Ramos (cell line): Measurements from ENCODE around the gene MAGOHB.
"Not testable (repeated sequence)": the region's sequence is repeated elsewhere in the genome, so short reads cannot be mapped to it uniquely, and the experiment has no call there.

ENCODE experiments used
- in situ Hi-C: fragments of 300-500 bp; cut with MboI; formaldehyde crosslinking; loops from one replicate; pipeline ENCODE4 v1.14.3; 2022; ENCODE audit warnings: low sequenced_read_pairs; ENCODE audit not compliant: unreplicated experiment

Gene MAGOHB

DNA sequence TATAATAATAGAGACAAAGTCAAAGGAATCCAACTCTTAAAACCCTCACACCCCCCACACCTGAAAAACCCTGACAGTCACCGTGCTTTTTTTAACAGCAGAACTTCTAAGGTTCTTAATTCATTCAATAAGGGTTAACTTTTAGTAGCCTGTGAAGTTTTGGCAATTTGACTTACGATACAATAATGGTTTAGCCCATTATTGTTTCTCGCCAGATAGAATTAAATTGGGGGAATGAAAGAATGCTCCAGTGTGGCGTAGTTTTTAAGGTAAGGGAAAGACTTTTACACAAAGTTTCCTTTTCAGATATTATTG is 604 bp upstream of the MAGOHB start:
- in situ Hi-C loops, result no loop called here

DNA sequence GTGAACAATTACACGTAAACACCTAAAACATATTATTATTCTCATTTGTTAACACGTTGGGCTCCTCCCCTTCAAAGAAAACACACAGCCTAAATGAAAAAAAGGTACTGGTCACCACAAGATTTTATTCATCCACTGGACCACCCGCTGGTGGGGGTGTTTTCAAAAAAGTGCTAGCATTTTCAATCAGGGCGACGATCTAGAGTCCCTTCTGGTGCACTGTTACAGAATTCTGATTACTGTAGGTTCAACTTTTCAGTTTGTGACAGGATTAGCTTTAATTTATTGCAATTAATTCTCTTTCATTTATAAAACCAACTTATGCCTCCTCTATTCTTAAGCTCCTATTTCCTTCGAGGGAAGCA is 443 bp downstream of the MAGOHB start:
- in situ Hi-C loops, result no loop called here

DNA sequence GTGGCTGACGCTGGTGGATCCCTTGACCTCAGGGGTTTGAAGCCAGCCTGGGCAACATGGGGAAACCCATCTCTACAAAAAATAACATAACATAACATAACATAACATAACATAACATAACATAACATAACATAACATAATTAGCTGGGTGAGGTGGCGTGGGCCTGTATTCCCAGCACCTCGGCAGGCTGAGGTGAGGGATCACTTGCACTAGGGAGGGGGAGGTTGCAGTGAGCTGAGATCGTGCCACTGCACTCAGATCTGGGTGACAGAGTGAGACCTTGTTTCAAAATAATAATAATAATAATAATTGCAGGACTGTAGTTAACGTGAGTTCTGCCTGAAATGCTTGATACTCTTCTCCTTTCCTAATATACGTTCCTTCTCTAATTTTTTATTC is 1.3 kb downstream of the MAGOHB start:
- in situ Hi-C loops, result no loop called here

DNA sequence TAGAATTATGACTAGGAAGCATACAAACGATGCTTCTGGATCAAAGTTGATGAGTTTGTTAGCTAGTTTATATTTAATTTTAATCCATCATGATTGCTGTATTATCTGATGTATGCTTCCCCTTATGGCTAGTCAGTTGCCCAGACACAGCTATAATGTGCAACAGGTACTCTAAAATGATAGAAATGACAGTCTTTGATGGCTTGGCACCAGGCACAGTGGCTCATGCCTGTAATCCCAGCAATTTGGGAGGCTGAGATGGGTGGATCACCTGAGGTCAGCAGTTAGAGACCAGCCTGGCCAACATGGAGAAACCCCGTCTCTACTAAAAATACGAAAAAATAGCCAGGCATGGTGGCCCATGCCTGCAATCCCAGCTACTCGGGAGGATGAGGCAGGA is 2.2 kb downstream of the MAGOHB start:
- in situ Hi-C loops, result not testable (repeated sequence)

DNA sequence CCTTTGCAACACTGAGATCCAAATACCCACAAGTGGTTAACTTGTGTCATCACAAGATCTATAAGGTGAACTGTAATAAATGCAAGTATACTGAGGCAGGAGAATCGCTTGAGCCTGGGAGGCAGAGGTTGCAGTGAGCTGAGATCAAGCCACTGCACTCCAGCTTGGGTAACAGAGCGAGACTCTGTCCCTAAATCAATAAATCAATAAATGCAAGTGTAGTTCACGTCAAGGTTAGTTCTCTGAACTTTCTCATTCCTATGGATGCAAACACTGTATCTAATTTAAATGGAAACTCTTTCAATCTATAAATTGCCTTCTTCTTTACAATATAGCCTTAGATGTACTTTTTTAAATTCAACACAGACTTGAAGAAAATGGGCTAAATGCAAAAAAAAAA is 3.2 kb downstream of the MAGOHB start:
- in situ Hi-C loops, result no loop called here

DNA sequence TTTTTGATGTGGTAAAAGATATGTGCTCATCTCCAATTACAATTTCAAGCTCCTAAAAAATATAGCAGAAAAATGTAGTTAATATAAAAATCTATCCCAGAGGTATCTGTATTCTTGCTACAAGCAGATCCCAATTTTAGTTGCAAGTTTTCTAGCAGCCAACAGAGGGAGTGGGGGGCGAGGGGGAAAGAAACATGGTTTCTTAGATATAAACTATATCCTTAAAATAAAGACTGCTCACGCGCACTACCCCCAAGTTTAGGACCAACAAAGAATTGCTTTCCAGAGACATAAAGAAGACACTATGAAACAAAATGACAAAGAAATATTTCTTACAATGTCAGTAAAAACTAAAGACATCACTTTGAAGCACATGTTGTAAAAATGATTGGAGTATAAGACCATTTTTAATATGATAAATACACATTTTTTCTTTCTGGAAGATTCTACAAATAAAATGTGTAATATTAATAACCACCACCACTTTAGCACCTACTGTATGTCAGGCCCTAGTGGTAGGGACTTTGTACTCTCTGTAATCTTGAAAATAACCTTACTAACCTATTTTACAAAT is 5.4 kb downstream of the MAGOHB start:
- in situ Hi-C loops, result no loop called here

DNA sequence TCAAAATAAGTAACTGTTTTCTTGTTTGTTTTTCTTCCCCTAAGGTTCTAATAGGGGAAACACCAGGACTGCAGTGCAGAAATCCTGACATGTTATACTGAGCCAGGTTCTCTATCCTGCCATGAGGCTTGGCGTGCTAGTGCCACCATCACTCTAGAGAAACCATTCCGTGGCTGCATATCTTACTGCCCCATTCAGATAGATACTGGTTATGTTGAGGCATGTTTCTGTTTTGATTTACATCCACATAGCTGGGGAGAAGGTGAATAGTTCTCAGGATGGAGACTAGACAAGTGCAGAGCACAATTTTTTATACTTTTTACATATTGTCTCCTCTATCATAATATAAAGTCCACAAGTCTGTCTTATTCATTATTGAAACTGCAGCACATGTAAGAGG is 11.5 kb downstream of the MAGOHB start:
- in situ Hi-C loops, result no loop called here

DNA sequence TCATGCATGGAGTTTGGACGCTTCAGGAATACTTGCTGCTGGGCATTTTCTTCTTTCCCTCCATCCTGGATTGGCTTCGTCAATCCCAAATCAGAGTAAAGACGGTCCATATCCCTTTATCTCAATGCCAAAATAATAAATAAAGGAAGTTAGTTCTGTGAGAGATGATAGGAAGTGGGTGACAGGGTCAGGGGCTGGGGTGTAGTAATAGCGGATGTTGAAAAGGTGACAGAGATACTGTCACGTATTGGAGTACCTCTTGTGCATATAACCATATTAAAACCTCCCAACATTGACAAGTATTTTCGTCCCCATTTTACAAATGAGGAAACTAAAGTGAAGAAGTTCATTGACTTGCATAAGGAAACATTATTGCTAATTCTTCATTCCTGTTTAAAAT is 12.4 kb downstream of the MAGOHB start:
- in situ Hi-C loops, result no loop called here

DNA sequence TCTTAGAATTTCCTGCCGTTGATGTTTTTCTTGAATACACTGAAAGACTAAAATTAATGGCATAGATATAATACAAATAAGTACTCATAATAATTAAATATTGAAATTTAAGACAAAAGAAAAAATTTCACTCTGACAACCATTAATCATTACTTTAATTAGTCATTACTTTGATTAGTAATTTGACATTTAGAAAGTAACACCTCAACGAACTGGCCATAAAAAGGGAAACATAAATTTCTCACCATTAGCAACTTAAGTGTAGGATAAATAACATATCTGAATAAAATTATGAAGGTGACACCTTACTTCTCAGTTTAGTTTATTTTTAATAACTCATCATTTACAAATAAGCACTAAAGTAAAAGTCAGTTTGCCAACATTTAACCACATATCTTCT is 17.5 kb downstream of the MAGOHB start:
- in situ Hi-C loops, result no loop called here

DNA sequence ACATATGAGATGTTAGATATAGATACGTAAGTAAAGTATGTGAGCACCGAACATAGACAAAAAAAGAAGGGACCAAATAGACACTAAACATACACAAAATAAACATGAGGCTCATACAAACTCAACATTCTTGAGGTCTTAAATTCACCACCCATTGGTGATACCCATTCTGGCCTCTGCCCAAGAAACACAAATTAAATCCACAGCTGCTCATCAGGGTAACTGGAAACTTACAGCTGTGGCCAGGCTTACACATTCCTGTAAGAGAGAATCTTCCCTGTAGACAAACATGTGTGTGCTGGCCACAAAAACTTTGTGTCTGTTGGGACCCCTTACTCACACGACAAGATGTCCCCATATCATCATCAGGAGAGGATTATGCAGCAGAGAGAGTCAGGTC is 22.4 kb downstream of the MAGOHB start:
- in situ Hi-C loops, result no loop called here

DNA sequence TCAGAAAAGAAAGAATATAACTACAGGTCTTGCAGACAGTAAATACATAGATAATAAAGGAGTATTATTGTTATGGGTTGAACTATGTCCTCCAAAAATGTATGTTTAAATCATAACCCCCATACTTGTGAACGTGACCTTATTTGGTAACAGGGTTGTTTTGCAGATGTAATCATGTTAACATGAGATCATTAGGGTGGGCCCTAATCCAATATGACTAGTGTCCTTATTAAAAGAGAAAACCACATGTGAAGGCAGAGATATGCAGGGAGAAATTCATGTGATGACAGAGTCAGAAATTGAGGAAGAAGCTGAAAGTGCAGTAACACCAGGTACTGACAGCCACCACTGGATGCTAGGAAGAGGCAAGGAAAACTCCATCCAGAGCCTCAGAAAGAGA is 29.0 kb downstream of the MAGOHB start:
- in situ Hi-C loops, result no loop called here

DNA sequence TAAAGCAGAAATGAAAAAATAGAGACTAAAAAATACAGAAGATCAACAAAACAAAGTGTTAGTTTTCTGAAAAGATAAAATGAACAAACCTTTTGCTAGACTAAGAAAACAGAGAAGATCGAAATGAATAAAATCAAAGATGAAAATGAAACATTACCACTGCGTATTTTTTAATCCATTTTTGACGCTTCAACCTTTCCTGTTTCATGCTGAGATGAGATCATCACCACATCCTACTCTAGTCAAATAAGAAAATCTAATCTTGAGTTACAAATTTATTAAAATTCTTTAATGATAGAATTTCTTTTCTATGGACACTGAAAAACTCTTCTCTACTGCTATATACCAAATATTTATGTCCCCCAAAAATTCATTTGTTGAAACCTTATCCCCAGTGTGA is 30.7 kb downstream of the MAGOHB start:
- in situ Hi-C loops, result no loop called here

DNA sequence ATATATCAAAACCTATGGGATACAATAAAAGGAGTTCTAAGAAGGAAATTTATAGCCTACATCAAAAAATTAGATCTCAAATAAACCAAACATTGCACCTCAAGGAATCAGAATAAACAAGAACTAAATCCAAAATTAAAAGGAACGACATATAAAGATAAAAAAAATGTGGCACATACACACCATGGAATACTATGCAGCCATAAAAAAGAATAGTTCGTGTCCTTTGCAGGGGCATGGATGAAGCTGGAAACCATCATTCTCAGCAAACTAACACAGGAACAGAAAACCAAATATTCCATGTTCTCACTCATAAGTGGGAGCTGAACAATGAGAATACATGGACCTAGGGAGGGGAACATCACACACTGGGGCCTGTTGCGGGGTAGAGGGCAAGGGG is 31.3 kb downstream of the MAGOHB start:
- in situ Hi-C loops, result not testable (repeated sequence)

DNA sequence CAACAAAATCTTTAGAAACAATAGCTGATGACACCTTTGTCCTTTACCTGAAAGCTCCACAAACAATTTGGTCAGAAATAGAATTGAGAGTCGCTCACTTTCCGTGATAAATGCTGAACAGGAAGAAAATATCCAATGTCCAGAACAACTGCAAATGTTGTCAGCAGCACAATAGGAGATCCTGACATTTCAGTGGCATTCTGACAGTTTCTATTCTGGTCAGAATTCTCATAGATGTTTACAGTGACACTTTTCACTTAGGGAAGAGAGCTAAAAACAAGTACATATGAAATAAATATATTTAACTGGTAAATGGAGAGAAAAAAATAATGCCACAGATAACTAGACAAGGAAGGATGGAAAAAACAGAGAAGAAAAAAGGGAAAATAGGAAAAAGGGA is 39.1 kb downstream of the MAGOHB start:
- in situ Hi-C loops, result loop anchor here (25.0 kb wide), 1 partner anchor 837 kb away; the partner anchor contains the start of gene CLECL1

DNA sequence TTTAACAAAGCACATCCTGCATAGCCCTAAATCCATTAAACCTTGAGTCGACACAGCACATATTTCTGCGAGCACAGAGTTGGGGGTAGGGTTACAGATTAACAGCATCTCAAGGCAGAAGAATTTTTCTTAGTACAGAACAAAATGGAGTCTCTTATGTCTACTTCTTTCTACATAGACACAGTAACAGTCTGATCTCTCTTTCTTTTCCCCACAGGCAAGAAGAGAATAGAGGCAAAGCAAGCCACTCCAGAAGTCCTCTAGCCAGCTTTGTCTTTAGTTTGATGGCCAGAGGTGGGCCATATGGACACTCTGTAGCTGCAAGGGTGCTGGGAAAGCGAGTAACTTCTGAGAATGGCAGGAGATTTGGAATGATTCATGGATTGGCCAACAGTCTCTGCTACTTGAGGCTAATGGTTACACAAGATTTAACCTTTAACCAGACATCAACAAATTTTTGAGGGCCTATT is 41.4 kb downstream of the MAGOHB start:
- in situ Hi-C loops, result loop anchor here (25.0 kb wide), 1 partner anchor 835 kb away; the partner anchor contains the start of gene CLECL1

DNA sequence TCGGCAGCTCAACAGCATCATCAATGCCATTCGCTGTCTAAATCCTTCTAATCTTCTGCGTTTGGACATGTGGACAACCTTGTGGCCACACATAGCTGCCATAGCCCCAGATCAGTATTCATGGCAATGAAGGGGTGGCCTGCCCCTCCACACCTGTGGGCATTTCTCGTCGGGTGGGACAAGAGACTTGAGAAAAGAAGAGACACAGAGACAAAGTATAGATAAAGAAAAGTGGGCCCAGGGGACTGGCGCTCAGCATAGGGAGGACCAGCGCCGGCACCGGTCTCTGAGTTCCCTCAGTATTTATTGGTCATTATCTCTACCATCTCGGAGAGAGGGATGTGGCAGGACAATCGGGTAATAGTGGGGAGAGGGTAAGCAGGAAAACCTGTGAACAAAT is 42.3 kb downstream of the MAGOHB start:
- in situ Hi-C loops, result loop anchor here (25.0 kb wide), 1 partner anchor 834 kb away; the partner anchor contains the start of gene CLECL1

DNA sequence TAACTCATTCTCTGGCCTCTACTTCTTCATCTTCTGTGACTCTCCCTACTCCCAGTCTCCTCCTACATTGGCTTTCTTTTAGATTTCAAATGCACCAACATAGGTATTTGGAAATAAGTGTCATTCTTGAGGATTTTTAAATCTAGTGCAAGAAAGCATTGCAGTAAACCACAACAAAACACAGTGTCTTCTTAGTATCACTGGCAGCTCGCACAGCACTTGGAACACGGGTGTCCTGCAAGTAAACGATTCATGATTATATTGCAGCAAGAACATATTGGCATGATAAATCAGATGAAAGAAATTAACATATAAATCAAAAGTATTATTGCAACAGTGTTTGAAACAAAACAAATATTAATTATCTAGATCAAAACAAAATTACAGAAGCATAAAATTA is 45.6 kb downstream of the MAGOHB start:
- in situ Hi-C loops, result loop anchor here (25.0 kb wide), 1 partner anchor 831 kb away; the partner anchor contains the start of gene CLECL1

DNA sequence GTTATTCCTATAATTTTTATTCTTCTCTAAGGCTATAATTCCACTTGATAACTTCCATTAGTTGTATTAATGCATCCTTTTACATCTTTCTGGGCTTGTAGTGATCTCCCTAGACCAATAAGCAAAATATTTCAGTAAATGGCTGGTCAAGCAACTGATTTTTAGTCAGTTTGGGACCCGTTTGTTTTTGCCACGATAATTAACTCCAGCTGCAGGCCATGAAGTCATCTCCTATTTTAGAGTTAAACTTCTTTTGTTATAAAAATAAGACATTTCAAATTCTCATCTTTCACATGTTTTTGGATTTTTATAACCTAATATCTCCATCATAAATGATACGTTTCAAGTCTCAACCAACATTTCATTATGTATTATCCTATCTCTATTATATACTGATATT is 49.4 kb downstream of the MAGOHB start:
- in situ Hi-C loops, result loop anchor here (5.0 to 25.0 kb wide), 2 partner anchors 327 to 827 kb away; partner anchors contain the start of gene CLECL1

DNA sequence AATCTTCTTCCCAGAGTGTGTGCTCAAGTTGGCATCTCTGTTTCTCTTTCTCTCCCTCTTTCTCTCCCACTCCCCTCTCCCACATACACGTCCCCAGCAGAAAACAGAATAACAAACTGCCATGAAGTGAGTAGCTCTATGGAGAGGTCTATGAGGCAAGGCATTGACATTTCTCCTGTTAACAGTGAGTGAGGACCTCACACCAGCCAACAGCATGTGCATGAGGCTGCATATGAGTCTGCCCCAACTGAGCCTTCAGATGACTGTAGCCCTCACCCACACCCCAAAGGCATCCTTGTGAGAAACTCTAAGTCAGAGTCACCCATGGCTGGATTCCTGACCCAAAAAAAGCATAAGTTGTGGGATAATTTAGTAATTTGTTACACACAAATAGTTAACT is 50.4 kb downstream of the MAGOHB start:
- in situ Hi-C loops, result loop anchor here (5.0 to 25.0 kb wide), 2 partner anchors 326 to 826 kb away; partner anchors contain the start of gene CLECL1

DNA sequence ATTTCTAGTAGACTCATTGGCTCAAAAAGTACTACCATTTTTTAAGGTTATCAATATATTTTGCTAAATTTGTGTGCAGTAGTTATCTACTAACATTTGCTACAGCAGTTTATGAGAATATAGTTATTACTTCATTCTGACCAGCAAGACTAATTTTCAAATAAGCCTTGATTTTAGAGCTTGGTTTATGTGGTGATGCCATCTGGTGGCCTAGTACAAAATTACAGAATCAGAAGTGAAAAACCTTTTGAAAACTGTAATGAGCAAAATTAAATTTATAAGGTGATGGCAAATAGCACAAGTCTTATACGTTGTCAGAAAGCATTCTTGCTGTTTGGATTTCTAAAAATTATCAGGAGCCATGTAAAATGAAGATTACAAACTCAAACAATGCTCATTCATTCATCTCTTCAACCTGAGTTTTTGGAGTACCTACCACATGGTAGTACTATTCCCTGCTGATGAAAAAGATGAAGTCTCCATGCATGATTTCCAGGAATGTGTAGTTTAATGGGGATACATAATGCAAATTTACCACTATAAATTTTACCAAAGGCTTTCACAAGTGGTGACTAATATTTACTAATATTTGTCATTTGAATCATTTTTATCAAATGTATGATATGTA is 51.0 kb downstream of the MAGOHB start:
- in situ Hi-C loops, result loop anchor here (5.0 to 25.0 kb wide), 2 partner anchors 325 to 825 kb away; partner anchors contain the start of gene CLECL1

DNA sequence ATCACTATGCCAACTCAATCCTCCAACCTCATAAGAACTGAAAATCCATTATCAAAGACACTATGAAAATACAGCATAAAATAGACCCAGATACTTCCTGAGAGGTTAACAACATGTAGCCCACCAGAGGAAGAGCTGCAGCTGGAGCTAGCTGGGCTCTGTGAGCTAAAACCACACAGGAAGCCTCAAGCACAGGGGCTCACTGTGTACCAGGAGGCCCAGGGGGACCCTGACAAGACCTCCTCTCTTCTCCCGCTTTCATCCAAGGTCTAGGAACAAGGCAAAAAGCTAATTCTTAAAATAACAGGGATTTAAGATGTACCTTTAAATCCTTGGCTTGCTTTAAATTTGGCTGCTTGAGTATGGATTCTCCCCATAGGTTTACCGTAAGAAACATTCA is 54.2 kb downstream of the MAGOHB start:
- in situ Hi-C loops, result loop anchor here (5.0 to 25.0 kb wide), 2 partner anchors 162 to 822 kb away; partner anchors contain the start of gene CLECL1

DNA sequence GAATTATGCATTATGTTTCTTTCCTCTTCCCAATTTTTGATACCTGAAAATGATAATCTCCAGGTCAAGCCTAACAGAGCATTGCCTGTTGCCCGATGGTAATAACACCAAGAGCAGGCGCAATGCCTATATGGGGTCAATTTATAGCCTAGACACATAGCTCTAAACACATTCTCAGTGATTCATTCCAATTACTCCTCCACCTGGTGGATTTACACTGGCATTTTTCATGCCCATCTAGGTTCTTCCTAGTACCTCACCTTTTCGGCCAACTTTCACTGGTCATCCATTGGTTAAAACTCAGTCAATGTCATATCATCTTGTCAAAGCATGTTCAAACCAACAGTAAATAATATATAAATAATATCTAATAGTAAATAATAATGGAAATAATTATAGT is 54.6 kb downstream of the MAGOHB start:
- in situ Hi-C loops, result loop anchor here (5.0 to 25.0 kb wide), 2 partner anchors 161 to 821 kb away; partner anchors contain the start of gene CLECL1
